GM10266 (cell line): ENCODE data around the gene GNL3L.
"Not testable (repeated sequence)": the region's sequence is repeated elsewhere in the genome, so short reads cannot be mapped to it uniquely, and the experiment has no call there.

Experiments used
- DNase-seq: peaks from one replicate; pipeline ENCODE4 v3.0.0; 2012; ENCODE audit errors: extremely low spot score
- TF ChIP-seq, protein P1 (sequence below): IDR thresholded peaks from 2 replicates; pipeline ENCODE4 v1.5.1; 2012; ENCODE audit warnings: mild to moderate bottlenecking, low read depth; ENCODE audit not compliant: control insufficient read depth, insufficient read depth; ENCODE audit errors: missing control alignments

The GNL3L gene

DNA sequence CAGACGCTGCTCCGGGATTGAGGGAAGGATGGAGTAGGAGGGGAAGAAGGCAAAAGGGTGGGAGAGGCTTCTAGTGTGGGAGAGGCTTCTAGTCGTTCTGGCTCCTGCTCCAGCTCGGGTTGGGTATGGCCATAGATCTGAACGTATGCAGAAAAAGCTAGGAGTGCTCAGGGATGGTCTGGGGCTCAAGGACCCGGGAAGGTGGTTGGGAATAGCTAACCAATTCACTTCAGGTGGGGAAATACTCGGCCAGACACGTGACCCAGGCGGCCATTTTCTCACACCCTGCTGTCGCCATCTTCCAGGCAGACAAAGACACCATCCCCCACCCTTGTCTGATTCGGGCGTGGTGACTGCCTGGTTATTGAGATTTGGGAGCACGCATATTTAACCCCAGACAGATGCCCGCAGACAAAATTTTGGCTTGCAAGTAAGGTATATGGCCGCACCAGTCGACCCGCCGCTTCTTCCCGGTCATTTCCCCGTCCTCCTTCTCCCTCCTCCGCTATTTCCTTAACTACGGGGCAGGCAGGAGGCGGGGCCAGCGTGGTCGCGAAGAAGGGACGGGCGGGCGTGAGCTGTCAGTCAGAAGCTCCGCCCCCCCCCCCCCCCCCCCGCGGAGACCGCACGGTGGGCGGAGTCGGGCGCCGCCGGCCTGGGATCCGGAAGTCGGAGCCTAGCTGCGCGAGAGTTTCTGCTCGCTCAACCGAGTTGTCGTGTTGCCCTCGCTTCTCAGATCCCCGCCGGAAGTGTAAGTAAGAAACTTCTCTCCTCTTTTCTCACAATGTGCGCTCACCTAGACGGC lies at the start of gene GNL3L:
Gene GNL3L (plus strand): TSS at position 668 of the 805 bp plus-strand sequence. CDS start 2,348 bp downstream, outside the sequence.
- TF ChIP-seq, protein P1, sequence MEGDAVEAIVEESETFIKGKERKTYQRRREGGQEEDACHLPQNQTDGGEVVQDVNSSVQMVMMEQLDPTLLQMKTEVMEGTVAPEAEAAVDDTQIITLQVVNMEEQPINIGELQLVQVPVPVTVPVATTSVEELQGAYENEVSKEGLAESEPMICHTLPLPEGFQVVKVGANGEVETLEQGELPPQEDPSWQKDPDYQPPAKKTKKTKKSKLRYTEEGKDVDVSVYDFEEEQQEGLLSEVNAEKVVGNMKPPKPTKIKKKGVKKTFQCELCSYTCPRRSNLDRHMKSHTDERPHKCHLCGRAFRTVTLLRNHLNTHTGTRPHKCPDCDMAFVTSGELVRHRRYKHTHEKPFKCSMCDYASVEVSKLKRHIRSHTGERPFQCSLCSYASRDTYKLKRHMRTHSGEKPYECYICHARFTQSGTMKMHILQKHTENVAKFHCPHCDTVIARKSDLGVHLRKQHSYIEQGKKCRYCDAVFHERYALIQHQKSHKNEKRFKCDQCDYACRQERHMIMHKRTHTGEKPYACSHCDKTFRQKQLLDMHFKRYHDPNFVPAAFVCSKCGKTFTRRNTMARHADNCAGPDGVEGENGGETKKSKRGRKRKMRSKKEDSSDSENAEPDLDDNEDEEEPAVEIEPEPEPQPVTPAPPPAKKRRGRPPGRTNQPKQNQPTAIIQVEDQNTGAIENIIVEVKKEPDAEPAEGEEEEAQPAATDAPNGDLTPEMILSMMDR: no peak
- peak; percentile 88 for DNase-seq

DNA sequence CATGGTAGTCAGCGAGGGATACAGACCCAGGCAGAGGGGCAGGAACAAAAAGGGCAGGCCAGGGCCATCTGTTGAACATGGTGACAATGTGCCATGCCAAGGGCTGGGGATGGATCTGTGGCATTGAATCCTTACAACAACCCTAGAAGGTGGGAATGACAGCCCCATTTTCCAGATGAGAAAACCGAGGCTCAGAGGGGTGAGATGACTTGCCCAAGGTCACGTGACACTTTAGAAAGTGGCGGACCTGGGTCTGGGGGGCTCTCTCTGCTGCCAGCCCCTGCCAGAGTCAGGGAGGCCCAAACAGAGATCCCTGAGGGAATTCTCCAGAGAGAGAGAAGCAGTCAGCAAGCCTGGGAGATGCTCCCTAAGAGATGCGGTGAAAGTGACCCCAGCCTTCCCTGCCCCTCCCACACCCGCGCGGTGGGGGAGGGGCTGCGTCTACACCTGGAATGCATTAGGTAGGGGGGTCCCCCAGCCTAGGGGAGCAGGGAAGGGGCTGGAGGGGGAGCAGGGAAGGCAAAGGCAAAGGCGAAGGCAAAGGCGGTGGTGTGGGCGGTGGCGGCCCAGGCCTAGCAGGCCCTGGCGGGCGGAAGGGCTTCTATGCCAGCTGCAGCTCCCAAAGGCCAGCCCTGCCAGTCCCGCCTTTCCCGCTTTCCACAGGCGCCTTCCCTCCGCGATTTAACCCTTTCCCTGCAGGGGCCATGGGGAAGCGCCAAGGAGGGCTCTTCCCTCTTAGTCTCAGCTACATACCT lies 47.0 kb upstream of the GNL3L start:
- TF ChIP-seq, protein P1: no peak
- no peak for DNase-seq

- TF ChIP-seq, protein P1: no peak
These were observed 46.1 kb upstream of the GNL3L start for GRCh38 chrX:54483946-54484345.

GRCh38 chrX:54484666-54485065 lies 45.4 kb upstream of the GNL3L start:
- TF ChIP-seq, protein P1: no peak
- no peak for DNase-seq

More at GRCh38 chrX:54483946-54484345, 46.1 kb upstream of the GNL3L start:
- no peak for DNase-seq

- not testable (repeated sequence) for DNase-seq
These were observed 40.2 kb upstream of the GNL3L start for GRCh38 chrX:54489819-54490218.

- TF ChIP-seq, protein P1: no peak
- DNase-seq: no peak
These were observed 37.7 kb upstream of the GNL3L start for GRCh38 chrX:54492340-54492739.

DNA sequence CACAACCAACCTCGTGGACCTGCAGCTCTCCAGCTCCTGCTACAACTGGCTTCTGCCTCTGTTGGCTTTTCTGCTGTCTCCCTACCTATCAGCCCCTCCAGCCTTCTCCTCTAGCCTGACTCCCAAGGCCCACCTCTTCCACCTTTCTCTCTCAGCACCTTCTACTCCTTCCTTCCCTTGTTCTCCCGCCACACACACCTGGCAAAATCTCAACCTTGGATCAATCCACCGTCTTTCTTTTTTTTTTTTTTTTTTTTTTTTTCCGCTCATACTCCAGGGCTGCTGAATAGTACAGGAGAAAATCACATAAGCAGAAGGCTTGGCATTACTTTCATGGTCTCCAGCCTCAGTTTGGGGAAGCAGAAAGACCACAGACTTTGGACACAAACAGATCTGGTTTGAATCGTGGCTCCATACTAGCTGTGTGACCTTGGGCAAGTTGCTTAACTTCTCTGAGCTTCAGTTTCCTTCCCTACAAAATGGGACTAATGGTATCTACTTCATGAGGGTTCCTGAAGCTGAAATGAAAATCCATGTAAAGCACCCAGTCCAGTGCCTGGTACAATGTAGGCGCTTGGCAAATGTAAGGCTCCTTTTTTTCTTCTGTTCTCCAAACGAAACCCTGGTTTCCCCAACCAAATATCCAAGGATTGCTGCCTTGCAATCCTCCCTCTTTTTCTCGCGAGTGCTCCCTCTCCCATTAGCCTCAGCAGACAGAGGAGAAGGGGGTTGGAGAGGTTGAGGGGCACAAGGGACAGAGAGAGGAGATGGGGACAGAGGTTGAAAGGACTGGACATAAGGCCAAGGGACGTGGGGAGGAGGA lies 35.6 kb upstream of the GNL3L start:
- TF ChIP-seq, protein P1: no peak

More for the DNA sequence above, 35.6 kb upstream of the GNL3L start:
- DNase-seq: no peak
